Cardiac muscle cell (in vitro differentiated cells and primary cell): ENCODE results near the gene CACNA2D4. TPM values are rescaled to one million over a fixed set of nuclear protein-coding genes. Genes with fewer than 3 reads are reported as not detected.

Experiments used
- DNase-seq, 2 donors: peaks; one replicate each; pipeline versions ENCODE4 v3.0.0 to v3.0.0-alpha.2; 2010 to 2017; ENCODE audit warnings: low read depth in 1 of 2, low spot score in 1 of 2
- H3K27ac ChIP-seq: fragments of 200-600 bp; sonication (generic); 2 replicates; pipeline ENCODE4 v1.5.1; 2016
- H3K27me3 ChIP-seq: fragments of 200-600 bp; sonication (generic); 2 replicates; pipeline ENCODE4 v1.6.0; 2016; ENCODE audit warnings: control low read depth
- H3K36me3 ChIP-seq: fragments of 200-600 bp; sonication (generic); 2 replicates; pipeline ENCODE4 v1.5.1; 2016; ENCODE audit warnings: control low read depth
- H3K4me1 ChIP-seq: fragments of 200-600 bp; sonication (generic); 2 replicates; pipeline ENCODE4 v1.8.1; 2017; ENCODE audit warnings: low read depth, mild to moderate bottlenecking, mixed run types
- H3K4me3 ChIP-seq: fragments of 200-600 bp; sonication (generic); 2 replicates; pipeline ENCODE4 v1.5.1; 2016; ENCODE audit warnings: mild to moderate bottlenecking
- H3K9me3 ChIP-seq: fragments of 200-600 bp; sonication (generic); 2 replicates; pipeline ENCODE4 v1.5.1; 2017; ENCODE audit warnings: low read depth, mild to moderate bottlenecking, control low read depth
- polyA plus RNA-seq: library from polyadenylated mRNA; unstranded; fragments of >200 nt; fragmentation: Nextera tagmentation; extraction: Ambion mirVana; gene quantifications from 2 replicates; pipeline ENCODE4 v1.2.1, GENCODE V29; 2016
- total RNA-seq: library from RNA; depleted of rRNA; stranded (reverse); fragments of >200 nt; gene quantifications from 2 replicates; pipeline ENCODE4 v1.2.3, GENCODE V29; 2016
- TF ChIP-seq, protein P1 (sequence below): IDR thresholded peaks from 2 replicates; pipeline ENCODE4 v1.5.1; 2012; ENCODE audit warnings: low read depth, mild to moderate bottlenecking, low read length

CACNA2D4 gene
- total and polyA plus RNA-seq, 2 experiments from 2014 or later, result 0.39 to 1.3 TPM

DNA sequence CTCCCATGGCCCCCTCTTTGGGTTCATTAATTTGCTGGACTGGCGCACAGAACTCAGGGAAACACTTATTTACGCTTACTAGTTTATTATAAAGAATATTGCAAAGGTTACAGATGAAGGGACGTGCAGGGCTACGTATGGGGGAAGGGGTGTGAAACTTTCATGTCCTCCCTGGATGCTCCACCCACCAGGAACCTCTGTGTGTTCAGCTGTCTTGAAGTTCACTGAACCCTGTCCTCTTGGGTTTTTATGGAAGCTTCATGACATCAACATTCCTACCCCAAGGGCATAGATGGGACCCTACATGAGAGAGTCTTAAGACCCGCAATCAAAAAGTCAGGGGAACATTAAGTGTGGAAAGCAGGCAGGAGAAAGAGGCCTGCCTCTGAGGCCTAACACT, 169.4 kb downstream of the CACNA2D4 start:
- DNase-seq, result no peak
- TF ChIP-seq, protein P1, sequence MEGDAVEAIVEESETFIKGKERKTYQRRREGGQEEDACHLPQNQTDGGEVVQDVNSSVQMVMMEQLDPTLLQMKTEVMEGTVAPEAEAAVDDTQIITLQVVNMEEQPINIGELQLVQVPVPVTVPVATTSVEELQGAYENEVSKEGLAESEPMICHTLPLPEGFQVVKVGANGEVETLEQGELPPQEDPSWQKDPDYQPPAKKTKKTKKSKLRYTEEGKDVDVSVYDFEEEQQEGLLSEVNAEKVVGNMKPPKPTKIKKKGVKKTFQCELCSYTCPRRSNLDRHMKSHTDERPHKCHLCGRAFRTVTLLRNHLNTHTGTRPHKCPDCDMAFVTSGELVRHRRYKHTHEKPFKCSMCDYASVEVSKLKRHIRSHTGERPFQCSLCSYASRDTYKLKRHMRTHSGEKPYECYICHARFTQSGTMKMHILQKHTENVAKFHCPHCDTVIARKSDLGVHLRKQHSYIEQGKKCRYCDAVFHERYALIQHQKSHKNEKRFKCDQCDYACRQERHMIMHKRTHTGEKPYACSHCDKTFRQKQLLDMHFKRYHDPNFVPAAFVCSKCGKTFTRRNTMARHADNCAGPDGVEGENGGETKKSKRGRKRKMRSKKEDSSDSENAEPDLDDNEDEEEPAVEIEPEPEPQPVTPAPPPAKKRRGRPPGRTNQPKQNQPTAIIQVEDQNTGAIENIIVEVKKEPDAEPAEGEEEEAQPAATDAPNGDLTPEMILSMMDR, result no peak
- Histone ChIP-seq H3K36me3 (no peaks in the 10 kb centered on the region), H3K4me1 (no peaks in the 10 kb centered on the region), H3K27me3 (no peaks in the 10 kb centered on the region), H3K9me3 (no peaks in the 10 kb centered on the region), H3K4me3 (no peak overlapping the region), H3K27ac (no peak overlapping the region)

DNA sequence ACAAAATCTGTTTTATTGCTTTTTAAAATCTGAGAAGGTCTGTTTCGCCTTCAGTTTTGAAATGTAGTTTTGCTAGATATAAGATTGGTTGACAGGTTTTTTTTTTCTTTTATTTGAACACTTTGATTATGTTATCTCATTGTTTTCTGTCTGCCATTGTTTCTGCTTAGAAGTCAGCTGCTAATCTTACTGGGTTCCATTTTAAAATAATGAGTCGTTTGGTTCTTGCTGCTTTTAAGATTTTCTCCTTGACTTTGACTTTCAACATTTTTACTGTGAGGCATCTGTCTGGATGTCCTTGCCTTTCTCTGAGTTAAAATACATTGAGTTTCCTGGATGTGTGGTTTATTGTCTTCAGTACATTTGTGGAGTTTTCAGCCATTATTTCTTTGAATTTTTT, 170.8 kb downstream of the CACNA2D4 start:
- Histone ChIP-seq H3K4me1 (no peaks in the 10 kb centered on the region), H3K36me3 (no peaks in the 10 kb centered on the region), H3K27me3 (no peaks in the 10 kb centered on the region), H3K9me3 (no peaks in the 10 kb centered on the region), H3K27ac (no peak overlapping the region), H3K4me3 (no peak overlapping the region)
- TF ChIP-seq, protein P1, result no peak
- no peak for DNase-seq

DNA sequence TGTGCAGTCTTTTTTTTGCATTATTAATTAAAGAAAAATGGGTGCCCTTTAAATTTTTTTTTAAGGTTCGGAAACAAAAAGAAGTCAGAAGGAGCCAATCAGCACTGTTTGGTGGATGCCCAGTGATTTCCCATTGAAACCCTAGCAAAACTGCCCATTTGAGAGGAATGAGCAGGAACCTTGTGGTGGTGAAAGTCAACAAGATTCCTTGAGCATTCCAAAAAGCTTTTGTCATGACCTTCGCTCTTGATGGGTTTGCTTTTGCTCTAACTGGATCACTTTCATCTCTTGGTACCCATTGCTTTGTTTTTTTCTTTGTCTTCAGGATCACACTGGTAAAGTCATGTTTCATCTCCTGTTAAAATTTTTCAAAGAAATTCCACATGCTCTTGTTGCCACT, 173.5 kb downstream of the CACNA2D4 start:
- no peaks in the 10 kb centered on the region for H3K9me3 ChIP-seq
- no peaks in the 10 kb centered on the region for H3K36me3 ChIP-seq
- no peak overlapping the region for H3K27ac ChIP-seq
- TF ChIP-seq, protein P1, result no peak
- H3K4me3 ChIP-seq, result no peak overlapping the region
- H3K4me1 ChIP-seq, result peaks cover 20% of the 10 kb centered on the region
- no peak for DNase-seq
- H3K27me3 ChIP-seq, result no peaks in the 10 kb centered on the region

Other genes with a start within 250 kb of the CACNA2D4 start
- 25.0 and 25.7 TPM in 2 replicates for gene ADIPOR2, start 227.6 kb downstream of the CACNA2D4 start, total RNA-seq
- gene ADIPOR2, start 227.6 kb downstream of the CACNA2D4 start, polyA plus RNA-seq, result 5.8 and 7.1 TPM in 2 replicates
- not detected in 2 replicates for gene LRTM2, start 98.1 kb downstream of the CACNA2D4 start, total RNA-seq
- not detected in 2 replicates for gene LRTM2, start 98.1 kb downstream of the CACNA2D4 start, polyA plus RNA-seq
- 20.3 and 27.8 TPM in 2 replicates for gene DCP1B, start 85.8 kb upstream of the CACNA2D4 start, total RNA-seq
- 27.9 and 43.8 TPM in 2 replicates for gene DCP1B, start 85.8 kb upstream of the CACNA2D4 start, polyA plus RNA-seq
- gene CACNA1C, start 134.3 kb upstream of the CACNA2D4 start, total RNA-seq, result 53.9 and 77.8 TPM in 2 replicates
- gene CACNA1C, start 134.3 kb upstream of the CACNA2D4 start, polyA plus RNA-seq, result 30.4 and 40.8 TPM in 2 replicates